Gastrocnemius medialis (tissue), 4 donors: ENCODE measurements around the gene ERMP1. TPM values are rescaled to one million over a fixed set of nuclear protein-coding genes. Genes with fewer than 3 reads are reported as not detected.
A peak's percentile ranks its signal among the peaks of the same experiment; 100 is the strongest.

Experiments used
- ATAC-seq, 2 donors: fragments of 150-250 bp; one replicate each; pipeline ENCODE4 v1.9.1; 2016
- DNase-seq, 2 donors: peaks; one replicate each; pipeline ENCODE4 v3.0.0-alpha.2; 2019
- H3K27ac ChIP-seq, 4 donors: fragments of 200-600 bp; sonication (generic); 1 replicate in 1 of 4; 2 replicates in 3 of 4; pipeline ENCODE4 v1.5.1; 2016 to 2018; ENCODE audit warnings: mild to moderate bottlenecking in 2 of 4, moderate library complexity in 1 of 4
- H3K27me3 ChIP-seq, 3 donors: fragments of 200-600 bp; sonication (generic) in 2 of 3; 1 replicate in 1 of 3; 2 replicates in 2 of 3; pipeline versions ENCODE4 v1.5.1 to v1.6.0; 2016 to 2019; ENCODE audit warnings: mild to moderate bottlenecking in 1 of 3, moderate library complexity in 1 of 3
- H3K36me3 ChIP-seq, 2 donors: fragments of 200-600 bp; sonication (generic) in 1 of 2; one replicate each; pipeline ENCODE4 v1.5.1; 2017 to 2018
- H3K4me1 ChIP-seq, 2 donors: fragments of 200-600 bp; sonication (generic) in 1 of 2; one replicate each; pipeline ENCODE4 v1.5.1; 2016 to 2017; ENCODE audit warnings: mild to moderate bottlenecking in 2 of 2
- H3K4me3 ChIP-seq, 4 donors: fragments of 200-600 bp; sonication (generic) in 3 of 4; 1 replicate in 1 of 4; 2 replicates in 3 of 4; pipeline ENCODE4 v1.5.1; 2016 to 2019; ENCODE audit warnings: mild to moderate bottlenecking in 2 of 4
- H3K9me3 ChIP-seq, 3 donors: fragments of 200-600 bp; sonication (generic) in 2 of 3; 1 replicate in 1 of 3; 2 replicates in 2 of 3; pipeline ENCODE4 v1.5.1; 2016 to 2019
- CTCF ChIP-seq, 5 experiments: fragments of 450-650 bp in 3 of 5; fragments of 200-600 bp in 2 of 5; sonication (generic) in 2 of 5; IDR thresholded peaks in 4 of 5; conservative IDR thresholded peaks in 1 of 5; 1 replicate in 4 of 5; 2 replicates in 1 of 5; pipeline ENCODE4 v1.5.1; 2016 to 2019; ENCODE audit warnings: antibody characterized with exemption in 5 of 5, mild to moderate bottlenecking in 3 of 5, moderate library complexity in 3 of 5
- POLR2A ChIP-seq, 2 donors: fragments of 450-650 bp; IDR thresholded peaks; one replicate each; pipeline ENCODE4 v1.6.1; 2017; ENCODE audit warnings: antibody characterized with exemption in 2 of 2, mild to moderate bottlenecking in 2 of 2, moderate library complexity in 2 of 2
- in situ Hi-C, 4 donors: fragments of 200-750 bp; cut with MboI; loops; one replicate each; pipeline versions ENCODE4 v1.15.0 to v1.8.0; 2017; ENCODE audit warnings: low sequenced_read_pairs in 4 of 4
- intact Hi-C: fragments of 100-400 bp; cut with DNase I; formaldehyde crosslinking; loops from one replicate; pipeline ENCODE4 v1.15.1; 2023; ENCODE audit warnings: low total_unique reads
- total RNA-seq, 4 donors: library from RNA; depleted of rRNA; stranded (reverse); fragments of >200 nt; gene quantifications; one replicate each; pipeline versions ENCODE4 v1.1.0 to v1.2.3, GENCODE V29; 2016

ERMP1 gene
- total RNA-seq, 4 donors from 2014 or later = 4.4 to 7.4 (median 6.3) TPM

- Histone ChIP-seq H3K9me3 (no peaks in the 10 kb centered on the region), H3K4me1 (peaks cover 23 to 33% of the 10 kb centered on the region in 2 donors), H3K4me3 (no peak overlapping the region), H3K27me3 (no peaks in the 10 kb centered on the region), H3K27ac (no peak overlapping the region), H3K36me3 (no peaks in the 10 kb centered on the region)
- in situ Hi-C loops = no loop called here
- TF ChIP-seq CTCF (IDR thresholded peaks at IDR 0.05 in 4 of 5, conservative IDR thresholded peaks at IDR 0.05 in 1 of 5) = no peak
- no peak for TF ChIP-seq POLR2A (IDR thresholded peaks at IDR 0.05)
- intact Hi-C loops = loop anchor here (5.0 kb wide), 3 partner anchors 207 to 382 kb away; partner anchors contain the start of genes CD274 and RIC1
- ATAC-seq (no peak), DNase-seq (no peak)
Observed at GRCh38 chr9:5834214-5834613, 1.3 kb upstream of the ERMP1 start.

DNA sequence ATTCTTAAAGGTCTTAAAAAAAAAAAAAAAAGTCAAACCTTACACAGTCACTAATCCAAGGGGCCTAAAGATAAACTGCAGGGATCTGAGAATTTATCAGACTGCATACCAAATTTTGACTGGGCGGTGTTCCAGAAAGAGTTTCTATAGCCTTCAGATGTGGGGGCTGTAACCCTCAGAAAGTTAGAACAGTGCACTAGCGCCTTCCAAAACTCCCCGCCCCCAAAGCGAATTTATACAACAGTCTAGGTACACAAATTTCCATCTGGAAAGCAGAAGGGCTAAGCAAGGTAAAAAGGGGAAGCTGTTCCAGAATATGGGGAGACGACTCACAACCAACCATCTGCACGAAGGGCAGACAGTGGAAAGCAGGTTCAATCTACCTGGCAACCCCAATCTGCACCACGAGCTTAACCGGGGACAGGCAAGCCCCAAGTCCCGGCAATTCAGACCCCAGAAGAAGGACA lies 813 bp downstream of the ERMP1 start:
- Histone ChIP-seq H3K36me3 (no peaks in the 10 kb centered on the region), H3K27me3 (no peaks in the 10 kb centered on the region), H3K4me3 (peak overlapping the region; percentile 63 to 98 (median 69)), H3K4me1 (peaks cover 16 to 27% of the 10 kb centered on the region in 2 donors), H3K9me3 (no peaks in the 10 kb centered on the region), H3K27ac (peak overlapping the region; percentile 66 to 93 (median 87))
- TF ChIP-seq POLR2A (IDR thresholded peaks at IDR 0.05) (no peak), CTCF (IDR thresholded peaks at IDR 0.05 in 4 of 5, conservative IDR thresholded peaks at IDR 0.05 in 1 of 5) (no peak)
- no peak for DNase-seq
- ATAC-seq = peak in 1 of 2 donors; percentile 24
- intact Hi-C loops (loop anchor here (5.0 kb wide), 3 partner anchors 205 to 380 kb away; partner anchors contain the start of genes CD274 and RIC1), in situ Hi-C loops (no loop called here)

DNA sequence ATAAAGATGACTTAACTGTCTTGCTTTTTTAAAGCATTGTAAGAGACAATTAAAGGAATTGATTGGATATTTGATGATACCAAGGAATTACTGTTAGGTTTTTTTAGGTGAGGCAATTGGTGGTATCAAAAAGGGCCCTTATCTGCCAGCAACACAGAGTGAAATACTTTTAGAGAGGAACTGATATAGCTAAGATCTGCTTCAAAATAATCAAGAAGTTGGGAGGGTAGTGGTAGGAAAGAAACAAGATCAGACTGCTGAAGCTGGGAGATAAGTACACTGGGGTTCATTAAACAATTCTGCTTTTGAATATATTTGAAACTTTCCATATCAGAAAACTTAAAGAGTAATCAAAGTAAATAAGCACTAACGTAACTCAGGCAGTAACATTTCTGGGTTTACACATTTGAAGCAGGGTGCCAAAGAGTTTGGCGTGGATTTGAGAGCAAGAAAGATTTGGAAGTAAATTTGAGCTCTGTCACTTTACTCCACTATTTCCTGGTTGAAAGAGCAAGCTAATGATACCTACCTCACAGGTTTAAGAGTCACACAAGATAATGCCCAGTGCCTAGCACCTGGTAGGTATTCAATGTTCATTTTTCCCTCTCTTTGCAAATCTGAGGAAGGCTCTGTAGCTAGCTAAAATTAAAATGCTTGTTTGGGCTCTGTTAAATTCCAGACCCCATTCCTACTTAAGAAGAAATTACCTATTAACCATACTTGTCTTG lies 6.9 kb downstream of the ERMP1 start:
- no peak for ATAC-seq
- Histone ChIP-seq H3K9me3 (no peaks in the 10 kb centered on the region), H3K36me3 (peaks cover 0 to 24% of the 10 kb centered on the region in 2 donors), H3K4me1 (peaks cover 9 to 11% of the 10 kb centered on the region in 2 donors), H3K4me3 (no peak overlapping the region), H3K27me3 (no peaks in the 10 kb centered on the region), H3K27ac (peak overlapping the region in 1 of 4 donors; percentile 32)
- no peak for TF ChIP-seq POLR2A (IDR thresholded peaks at IDR 0.05)
- no peak for TF ChIP-seq CTCF (IDR thresholded peaks at IDR 0.05 in 4 of 5, conservative IDR thresholded peaks at IDR 0.05 in 1 of 5)
- in situ Hi-C loops = no loop called here
- intact Hi-C loops = no loop called here
- no peak for DNase-seq

DNA sequence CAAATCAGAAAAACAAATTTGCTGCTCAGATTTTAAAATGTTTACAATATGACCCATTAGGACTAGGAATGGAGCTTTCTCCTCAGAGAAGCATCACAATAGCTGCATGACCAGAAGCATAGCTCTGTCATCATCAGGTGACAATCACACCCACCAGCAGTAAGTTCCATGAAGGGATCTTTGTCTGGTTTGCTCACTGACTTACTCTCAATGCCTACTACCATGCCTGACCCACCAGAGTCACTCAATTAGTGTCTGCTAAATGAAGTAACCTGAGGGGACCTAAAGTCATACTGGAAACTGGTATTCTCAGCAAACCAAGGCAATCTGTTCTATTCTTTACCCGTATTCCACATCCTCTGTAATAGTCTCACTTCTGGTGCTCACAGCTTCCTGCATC lies 7.7 kb downstream of the ERMP1 start:
- H3K4me3 ChIP-seq = no peak overlapping the region
- no peak for ATAC-seq
- in situ Hi-C loops (no loop called here), intact Hi-C loops (no loop called here)
- H3K36me3 ChIP-seq = peaks cover 0 to 30% of the 10 kb centered on the region in 2 donors
- no peak for DNase-seq
- no peaks in the 10 kb centered on the region for H3K27me3 ChIP-seq
- no peak overlapping the region for H3K27ac ChIP-seq
- no peak for TF ChIP-seq CTCF (IDR thresholded peaks at IDR 0.05 in 4 of 5, conservative IDR thresholded peaks at IDR 0.05 in 1 of 5)
- no peak for TF ChIP-seq POLR2A (IDR thresholded peaks at IDR 0.05)
- peaks cover 9 to 11% of the 10 kb centered on the region in 2 donors for H3K4me1 ChIP-seq
- no peaks in the 10 kb centered on the region for H3K9me3 ChIP-seq
